Measurements from ENCODE around the gene ACOT12. TPM values are rescaled to one million over a fixed set of nuclear protein-coding genes. Genes with fewer than 3 reads are reported as not detected.
A peak's percentile ranks its signal among the peaks of the same experiment; 100 is the strongest.

The ACOT12 gene
- total and polyA plus RNA-seq, 2 of the 13 experiments (the other 11 are each of a cell fraction or from before 2014, with no cell fraction given) = not detected

- TF ChIP-seq, protein P1, sequence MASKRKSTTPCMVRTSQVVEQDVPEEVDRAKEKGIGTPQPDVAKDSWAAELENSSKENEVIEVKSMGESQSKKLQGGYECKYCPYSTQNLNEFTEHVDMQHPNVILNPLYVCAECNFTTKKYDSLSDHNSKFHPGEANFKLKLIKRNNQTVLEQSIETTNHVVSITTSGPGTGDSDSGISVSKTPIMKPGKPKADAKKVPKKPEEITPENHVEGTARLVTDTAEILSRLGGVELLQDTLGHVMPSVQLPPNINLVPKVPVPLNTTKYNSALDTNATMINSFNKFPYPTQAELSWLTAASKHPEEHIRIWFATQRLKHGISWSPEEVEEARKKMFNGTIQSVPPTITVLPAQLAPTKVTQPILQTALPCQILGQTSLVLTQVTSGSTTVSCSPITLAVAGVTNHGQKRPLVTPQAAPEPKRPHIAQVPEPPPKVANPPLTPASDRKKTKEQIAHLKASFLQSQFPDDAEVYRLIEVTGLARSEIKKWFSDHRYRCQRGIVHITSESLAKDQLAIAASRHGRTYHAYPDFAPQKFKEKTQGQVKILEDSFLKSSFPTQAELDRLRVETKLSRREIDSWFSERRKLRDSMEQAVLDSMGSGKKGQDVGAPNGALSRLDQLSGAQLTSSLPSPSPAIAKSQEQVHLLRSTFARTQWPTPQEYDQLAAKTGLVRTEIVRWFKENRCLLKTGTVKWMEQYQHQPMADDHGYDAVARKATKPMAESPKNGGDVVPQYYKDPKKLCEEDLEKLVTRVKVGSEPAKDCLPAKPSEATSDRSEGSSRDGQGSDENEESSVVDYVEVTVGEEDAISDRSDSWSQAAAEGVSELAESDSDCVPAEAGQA (IDR thresholded peaks at IDR 0.05; ENCODE audit: low read depth) = no peak
- TF ChIP-seq, protein P1 (CRISPR knock-in tag; IDR thresholded peaks at IDR 0.05; ENCODE audit: borderline replicate concordance) = no peak
- no peak for TF ChIP-seq MZF1 (CRISPR knock-in tag; IDR thresholded peaks at IDR 0.05; ENCODE audit: borderline replicate concordance)
- peak; percentile 65; the same call in 1 of the 2 replicates for TF ChIP-seq ERF (CRISPR knock-in tag; IDR thresholded peaks at IDR 0.05)
- no peak for TF ChIP-seq KLF9 (CRISPR knock-in tag; IDR thresholded peaks at IDR 0.05; ENCODE audit: low read depth)
- no peak for TF ChIP-seq DNMT3B (CRISPR knock-in tag; conservative IDR thresholded peaks at IDR 0.05)
- TF ChIP-seq ZSCAN12 (CRISPR knock-in tag; IDR thresholded peaks at IDR 0.05) = no peak
- TF ChIP-seq ARID2 (CRISPR knock-in tag; IDR thresholded peaks at IDR 0.05; ENCODE audit: borderline replicate concordance) = no peak; the same call in 1 of the 2 replicates
- TF ChIP-seq MTA1 (CRISPR knock-in tag; IDR thresholded peaks at IDR 0.05; ENCODE audit: borderline replicate concordance) = no peak
- no peak for TF ChIP-seq TSC22D2 (CRISPR knock-in tag; IDR thresholded peaks at IDR 0.05; ENCODE audit: borderline replicate concordance)
- no peak for TF ChIP-seq ONECUT2 (CRISPR knock-in tag; IDR thresholded peaks at IDR 0.05)
- no peak for TF ChIP-seq ZNF557 (CRISPR knock-in tag; IDR thresholded peaks at IDR 0.05)
- no peak for TF ChIP-seq ZKSCAN5 (CRISPR knock-in tag; IDR thresholded peaks at IDR 0.05)
- TF ChIP-seq ZNF614 (CRISPR knock-in tag; IDR thresholded peaks at IDR 0.05; ENCODE audit: borderline replicate concordance) = peak; percentile 70; the same call in 1 of the 2 replicates
- no peak for TF ChIP-seq RNF2 (conservative IDR thresholded peaks at IDR 0.05; ENCODE audit: low read depth)
- TF ChIP-seq ZNF800 (CRISPR knock-in tag; IDR thresholded peaks at IDR 0.05) = peak; percentile 65; the same call in 1 of the 2 replicates
- no peak for TF ChIP-seq KAT2B (IDR thresholded peaks at IDR 0.05; ENCODE audit: borderline replicate concordance, low read depth, low read length)
- TF ChIP-seq BRD4 (CRISPR knock-in tag; IDR thresholded peaks at IDR 0.05) = no peak
- TF ChIP-seq MIER3 (CRISPR knock-in tag; IDR thresholded peaks at IDR 0.05; ENCODE audit: borderline replicate concordance) = peak; percentile 72; the same call in 1 of the 2 replicates
- no peak for TF ChIP-seq SRSF9 (IDR thresholded peaks at IDR 0.05; ENCODE audit: borderline replicate concordance, insufficient read depth, low read depth, low read length, poor library complexity, severe bottlenecking)
- peak; percentile 84 for TF ChIP-seq PITX1 (CRISPR knock-in tag; IDR thresholded peaks at IDR 0.05)
- TF ChIP-seq, protein P2, sequence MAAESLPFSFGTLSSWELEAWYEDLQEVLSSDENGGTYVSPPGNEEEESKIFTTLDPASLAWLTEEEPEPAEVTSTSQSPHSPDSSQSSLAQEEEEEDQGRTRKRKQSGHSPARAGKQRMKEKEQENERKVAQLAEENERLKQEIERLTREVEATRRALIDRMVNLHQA (CRISPR knock-in tag; IDR thresholded peaks at IDR 0.05) = no peak
- TF ChIP-seq CENPT (CRISPR knock-in tag; IDR thresholded peaks at IDR 0.05; ENCODE audit: low read depth) = no peak
- no peak for TF ChIP-seq ZNF777 (CRISPR knock-in tag; IDR thresholded peaks at IDR 0.05)
- TF ChIP-seq DNMT1 (CRISPR knock-in tag; IDR thresholded peaks at IDR 0.05) = no peak
These were observed 40.7 kb downstream of the ACOT12 start (continued) for GRCh38 chr5:81353189-81353588.
